ENCODE data around the gene SPDEF. TPM values are rescaled to one million over a fixed set of nuclear protein-coding genes. Genes with fewer than 3 reads are reported as not detected.

Gene SPDEF
- polyA plus RNA-seq, 2 of the 4 experiments (the other 2 are of a cell fraction), result 4.3 to 5.4 TPM

DNA sequence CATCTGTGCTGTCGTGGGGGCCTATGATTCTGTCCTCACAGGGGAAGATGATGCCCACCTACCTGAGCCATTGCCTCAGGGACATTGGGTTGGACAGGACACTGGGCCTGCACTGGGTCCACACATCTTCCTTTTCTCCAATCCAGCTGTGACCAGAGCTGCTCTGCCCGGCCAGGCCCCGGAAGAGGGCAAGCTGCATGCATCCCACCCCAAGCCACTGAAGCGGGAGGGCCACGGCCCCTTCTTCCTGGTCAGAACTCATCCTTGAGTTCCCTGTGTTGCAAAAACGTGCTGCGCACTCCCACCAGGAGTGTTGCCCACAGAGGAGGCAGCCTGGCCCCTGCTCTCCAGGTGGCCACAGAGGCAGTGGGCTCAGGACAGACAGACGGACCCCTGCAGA, 38.2 kb downstream of the SPDEF start:
- 100% methylated on average over 1 of the region's 8 CpGs for WGBS (ENCODE audit: missing lambda C conversion rate)
- no peak for ATAC-seq
- no peak for TF ChIP-seq NFE2L2 (conservative IDR thresholded peaks at IDR 0.05; ENCODE audit: low read length)
- TF ChIP-seq CBX8 (IDR thresholded peaks at IDR 0.05), result no peak
- TF ChIP-seq CHD2 (IDR thresholded peaks at IDR 0.05; ENCODE audit: low read length, partially characterized antibody), result no peak
- no peak for TF ChIP-seq TP53 (CRISPR knock-in tag; IDR thresholded peaks at IDR 0.05)
- TF ChIP-seq ZC3H11A (IDR thresholded peaks at IDR 0.05), result no peak
- TF ChIP-seq RARB (CRISPR knock-in tag; IDR thresholded peaks at IDR 0.05), result no peak
- TF ChIP-seq, protein P1, sequence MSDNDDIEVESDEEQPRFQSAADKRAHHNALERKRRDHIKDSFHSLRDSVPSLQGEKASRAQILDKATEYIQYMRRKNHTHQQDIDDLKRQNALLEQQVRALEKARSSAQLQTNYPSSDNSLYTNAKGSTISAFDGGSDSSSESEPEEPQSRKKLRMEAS (IDR thresholded peaks at IDR 0.05), result no peak
- TF ChIP-seq, protein P2, sequence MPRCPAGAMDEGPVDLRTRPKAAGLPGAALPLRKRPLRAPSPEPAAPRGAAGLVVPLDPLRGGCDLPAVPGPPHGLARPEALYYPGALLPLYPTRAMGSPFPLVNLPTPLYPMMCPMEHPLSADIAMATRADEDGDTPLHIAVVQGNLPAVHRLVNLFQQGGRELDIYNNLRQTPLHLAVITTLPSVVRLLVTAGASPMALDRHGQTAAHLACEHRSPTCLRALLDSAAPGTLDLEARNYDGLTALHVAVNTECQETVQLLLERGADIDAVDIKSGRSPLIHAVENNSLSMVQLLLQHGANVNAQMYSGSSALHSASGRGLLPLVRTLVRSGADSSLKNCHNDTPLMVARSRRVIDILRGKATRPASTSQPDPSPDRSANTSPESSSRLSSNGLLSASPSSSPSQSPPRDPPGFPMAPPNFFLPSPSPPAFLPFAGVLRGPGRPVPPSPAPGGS (IDR thresholded peaks at IDR 0.05), result no peak
- no peak for TF ChIP-seq MAZ (IDR thresholded peaks at IDR 0.05; ENCODE audit: borderline replicate concordance, low read depth, low read length)
- no peak for TF ChIP-seq CHD4 (IDR thresholded peaks at IDR 0.05; ENCODE audit: borderline replicate concordance)
- Histone ChIP-seq H3K4me2 (no peak overlapping the region), H3K4me3 (no peak overlapping the region), H3K9me3 (no peaks in the 10 kb centered on the region), H3K4me1 (no peaks in the 10 kb centered on the region), H3K27ac (no peak overlapping the region)
- no peak for DNase-seq (ENCODE audit: low read depth in 1 of 2, low spot score in 1 of 2)
- no peak for FAIRE-seq
- ChIA-PET POLR2A (no interaction called here), CTCF (interaction anchor here (4.3 kb wide), 1 partner anchor 11 kb away, joined by 15 read pairs; no protein-coding TSS in a partner anchor)

DNA sequence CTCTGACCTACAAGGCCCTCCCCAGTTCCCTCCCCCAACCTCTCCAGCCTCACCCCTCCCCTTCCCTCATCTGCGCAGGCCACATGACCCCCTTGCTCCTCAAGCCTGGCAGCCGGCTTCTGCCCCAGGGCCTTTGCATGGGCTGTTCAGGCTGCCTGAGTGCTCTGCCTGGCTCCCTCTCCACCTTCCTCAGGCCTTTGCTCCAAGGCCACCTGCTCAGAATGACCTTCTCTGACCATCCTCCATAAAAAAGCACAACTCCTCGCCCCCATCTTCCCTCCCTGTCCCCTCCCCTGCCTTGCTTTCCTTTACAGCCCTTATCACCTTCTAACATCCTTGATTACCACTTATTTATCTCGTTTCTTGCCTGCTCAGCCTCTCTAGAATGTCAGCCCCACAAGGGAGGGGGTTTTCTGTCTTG, 38.7 kb downstream of the SPDEF start:
- CTCF ChIA-PET, result interaction anchor here (4.3 kb wide), 1 partner anchor 11 kb away, joined by 15 read pairs; no protein-coding TSS in a partner anchor
- H3K27ac ChIP-seq, result no peak overlapping the region
- 63% methylated on average over 4 of the region's 4 CpGs for WGBS (ENCODE audit: missing lambda C conversion rate)
- DNase-seq (ENCODE audit: low read depth in 1 of 2, low spot score in 1 of 2) (no peak), ATAC-seq (no peak), FAIRE-seq (no peak)
- no peaks in the 10 kb centered on the region for H3K9me3 ChIP-seq
- no peak overlapping the region for H3K4me3 ChIP-seq
- no peak for TF ChIP-seq FOSB (CRISPR knock-in tag; IDR thresholded peaks at IDR 0.05)
- TF ChIP-seq HEYL (CRISPR knock-in tag; IDR thresholded peaks at IDR 0.05), result no peak
- no peak for TF ChIP-seq POLR2AphosphoS2 (conservative IDR thresholded peaks at IDR 0.05; ENCODE audit: low read length)
- no peak for TF ChIP-seq TP53 (CRISPR knock-in tag; IDR thresholded peaks at IDR 0.05)
- no peak for TF ChIP-seq RNF2 (IDR thresholded peaks at IDR 0.05; ENCODE audit: borderline replicate concordance, low read depth)
- no peak for TF ChIP-seq ZC3H11A (IDR thresholded peaks at IDR 0.05)
- no peak for TF ChIP-seq HOXB5 (CRISPR knock-in tag; IDR thresholded peaks at IDR 0.05)
- TF ChIP-seq KDM1A (IDR thresholded peaks at IDR 0.05; ENCODE audit: low read depth), result no peak
- TF ChIP-seq ZNF302 (CRISPR knock-in tag; IDR thresholded peaks at IDR 0.05), result no peak
- TF ChIP-seq CEBPB (IDR thresholded peaks at IDR 0.05), result no peak
- no peak for TF ChIP-seq MAFK (IDR thresholded peaks at IDR 0.05; ENCODE audit: partially characterized antibody)
- H3K4me1 ChIP-seq, result no peaks in the 10 kb centered on the region
- H3K4me2 ChIP-seq, result no peak overlapping the region
- POLR2A ChIA-PET, result no interaction called here

DNA sequence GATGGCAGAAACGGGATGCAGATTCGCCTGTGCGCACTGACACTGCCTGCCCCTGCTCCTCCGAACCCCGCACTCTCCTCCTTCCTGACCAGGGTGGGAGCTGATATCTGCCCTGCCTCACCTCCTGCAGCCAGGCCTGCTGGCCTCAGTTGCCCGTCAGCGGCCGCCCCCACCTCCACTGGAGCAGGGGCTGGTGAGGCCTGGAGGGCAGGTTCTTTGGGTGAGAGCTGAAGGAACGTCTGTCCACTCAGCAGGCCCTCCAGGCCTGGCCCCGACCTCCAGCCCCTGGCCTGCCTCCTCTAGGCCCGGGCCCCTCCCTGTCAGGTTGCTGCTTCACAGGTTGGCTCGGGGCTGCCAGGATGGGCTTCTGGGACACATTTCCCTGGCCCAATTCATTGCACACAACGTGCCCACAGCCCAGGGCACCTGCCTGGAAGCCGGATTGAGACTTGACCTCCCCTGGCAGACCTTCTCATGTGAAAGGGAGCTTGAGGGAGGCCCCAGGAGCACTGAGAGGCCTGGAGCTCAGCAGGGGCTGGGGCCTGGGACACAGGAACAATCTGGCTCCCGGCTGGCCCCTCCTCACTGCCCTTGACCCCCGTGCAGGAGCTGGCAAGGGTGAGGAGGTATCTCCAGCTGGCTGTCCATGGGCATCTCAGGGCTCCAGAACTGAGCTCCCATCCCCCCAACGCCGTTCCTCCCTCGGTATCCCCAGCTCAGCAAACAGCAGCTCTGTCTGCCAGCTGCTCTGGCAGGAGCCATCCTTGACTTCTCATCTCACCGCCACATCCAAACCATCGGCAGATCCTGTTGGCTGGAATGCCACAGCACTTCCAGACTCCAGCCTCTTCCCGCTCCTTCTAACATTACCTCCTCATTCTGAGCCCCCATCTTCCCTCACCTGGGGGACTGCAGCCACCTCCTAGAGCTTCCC, 39.5 kb downstream of the SPDEF start:
- Histone ChIP-seq H3K4me3 (no peak overlapping the region), H3K9me3 (no peaks in the 10 kb centered on the region), H3K4me1 (no peaks in the 10 kb centered on the region), H3K27ac (no peak overlapping the region), H3K4me2 (no peak overlapping the region)
- DNase-seq (ENCODE audit: low read depth in 1 of 2, low spot score in 1 of 2) (no peak), ATAC-seq (no peak), FAIRE-seq (no peak)
- ChIA-PET CTCF (interaction anchor here (4.3 kb wide), 1 partner anchor 12 kb away, joined by 15 read pairs; no protein-coding TSS in a partner anchor), POLR2A (no interaction called here)
- WGBS (ENCODE audit: missing lambda C conversion rate), result 75% methylated on average over 18 of the region's 22 CpGs
- TF ChIP-seq HOXB13 (CRISPR knock-in tag; IDR thresholded peaks at IDR 0.05; ENCODE audit: low read depth) (no peak), HOXB5 (CRISPR knock-in tag; IDR thresholded peaks at IDR 0.05) (no peak), NFE2L2 (conservative IDR thresholded peaks at IDR 0.05; ENCODE audit: low read length) (no peak), ZNF302 (CRISPR knock-in tag; IDR thresholded peaks at IDR 0.05) (no peak), TFCP2L1 (CRISPR knock-in tag; IDR thresholded peaks at IDR 0.05) (no peak), JUNB (IDR thresholded peaks at IDR 0.05) (no peak), NR3C1 (IDR thresholded peaks at IDR 0.05) (no peak), FOSL2 (IDR thresholded peaks at IDR 0.05) (no peak), FOSL2 (CRISPR knock-in tag; IDR thresholded peaks at IDR 0.05) (no peak), HEYL (CRISPR knock-in tag; IDR thresholded peaks at IDR 0.05) (no peak)

Data from A549 (cell line).